G401.6 (cell line): ENCODE data around the gene KRTAP5-6.

ENCODE experiments used
- FAIRE-seq: peaks from 2 replicates; lab custom pipeline; 2012; peaks lifted over from hg19 to GRCh38; lab: Jason Lieb, UNC

Gene KRTAP5-6

DNA sequence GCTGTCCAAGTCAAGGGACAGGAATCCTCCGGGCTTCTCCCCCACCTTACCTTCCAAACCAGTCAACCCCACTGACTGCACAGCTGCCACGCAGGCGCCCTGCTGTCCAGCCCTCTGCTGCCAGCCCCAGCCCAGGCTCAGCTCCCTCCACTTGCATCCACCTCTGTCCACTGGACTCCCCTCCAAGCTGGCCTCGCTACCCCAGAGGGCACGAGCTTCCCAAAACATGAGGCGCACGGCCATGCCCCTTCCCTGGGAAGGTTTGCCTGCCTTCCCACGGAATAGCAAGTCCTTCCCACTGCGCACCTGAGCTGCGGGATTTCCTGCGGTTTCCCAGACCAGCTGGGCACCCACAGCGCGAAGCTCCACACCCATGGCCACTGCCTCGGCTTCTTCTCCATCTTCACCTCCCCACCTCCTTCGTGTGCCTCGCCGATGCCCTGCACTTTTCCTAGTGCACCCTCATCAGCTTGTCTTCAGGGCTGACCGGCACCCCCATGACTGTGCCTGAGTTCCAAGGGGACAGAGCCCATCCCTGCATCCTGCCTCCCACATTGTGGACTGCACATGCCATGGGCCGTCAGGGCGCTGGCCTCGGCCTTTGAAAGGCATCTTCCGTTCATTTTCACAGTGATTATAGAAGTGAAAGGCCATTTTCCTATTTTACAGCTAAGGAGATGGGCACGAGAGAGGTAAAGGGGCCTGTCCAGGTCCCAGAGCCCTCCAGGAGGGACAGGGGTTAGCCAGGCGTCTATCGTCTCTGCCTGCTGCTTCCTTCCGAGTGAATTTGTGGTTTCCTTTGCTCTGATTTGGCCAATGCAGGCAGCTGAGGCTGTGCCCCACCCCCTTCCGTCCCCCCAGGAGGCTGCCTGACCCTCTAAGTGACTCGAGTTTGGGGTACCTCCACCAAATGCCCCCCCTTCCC, 37.0 kb downstream of the KRTAP5-6 start:
- FAIRE-seq = no peak

DNA sequence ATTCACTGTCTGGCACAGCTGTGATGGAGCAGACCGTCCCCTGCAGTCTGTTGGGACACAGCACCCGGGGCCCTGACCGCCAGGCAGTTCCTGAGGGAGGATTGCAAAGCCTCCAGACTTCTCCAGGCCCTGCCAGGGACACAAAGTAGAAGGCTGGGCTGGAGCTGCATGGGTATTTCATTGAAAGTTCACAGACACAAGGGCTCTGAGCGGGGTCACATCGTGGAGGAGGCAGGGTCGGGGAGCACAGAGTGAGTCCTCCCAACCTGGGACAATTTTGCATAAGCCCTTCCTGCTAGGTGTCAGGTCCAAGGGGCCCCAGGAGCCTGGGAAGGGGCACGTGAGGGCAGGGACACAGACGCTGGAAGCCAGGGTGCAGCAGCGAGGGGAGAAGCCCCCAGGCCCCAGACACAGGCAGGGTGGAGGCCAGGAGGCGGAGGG, 37.7 kb downstream of the KRTAP5-6 start:
- FAIRE-seq = no peak

DNA sequence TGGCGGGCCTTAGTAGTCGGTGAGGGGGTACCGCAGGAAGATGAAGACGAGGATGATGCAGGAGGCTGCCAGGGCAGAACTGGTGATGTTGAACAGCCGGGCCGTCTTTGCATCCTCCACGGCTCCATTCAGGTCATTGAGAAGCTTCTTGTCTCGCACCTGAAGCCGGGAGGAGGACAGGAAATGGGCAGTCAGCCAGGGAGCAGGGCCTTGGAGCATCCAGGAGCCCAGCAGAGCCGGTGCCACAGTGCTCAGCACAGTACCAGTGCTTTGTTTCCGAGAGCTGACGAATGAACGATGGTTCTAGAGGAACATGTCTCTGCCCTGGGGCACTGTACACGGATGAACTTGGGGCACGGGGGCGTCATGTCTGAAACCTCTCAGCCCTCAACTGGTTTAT, 38.3 kb downstream of the KRTAP5-6 start:
- no peak for FAIRE-seq

DNA sequence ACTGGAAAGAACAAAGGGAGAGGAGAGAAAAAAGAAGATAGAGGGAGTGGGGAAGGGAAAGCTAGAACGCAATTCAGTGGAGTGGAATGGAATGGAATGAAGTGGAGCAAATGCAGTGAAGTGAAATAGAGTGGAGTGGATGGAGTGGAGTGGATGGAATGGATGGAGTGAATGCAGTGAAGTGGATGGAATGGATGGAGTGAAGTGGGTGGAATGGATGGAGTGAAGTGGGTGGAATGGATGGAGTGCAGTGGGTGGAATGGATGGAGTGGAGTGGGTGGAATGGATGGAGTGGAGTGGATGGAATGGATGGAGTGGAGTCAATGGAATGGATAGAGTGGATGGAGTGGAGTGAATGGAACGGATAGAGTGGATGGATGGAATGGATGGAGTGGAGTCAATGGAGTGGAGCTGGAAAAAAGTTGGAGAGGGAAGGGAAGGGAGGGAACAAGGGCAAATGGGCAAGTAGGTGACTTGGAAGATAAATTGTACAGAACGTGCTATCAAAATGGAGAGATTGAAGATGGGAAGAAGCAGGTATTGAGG, 39.5 kb downstream of the KRTAP5-6 start:
- no peak for FAIRE-seq

DNA sequence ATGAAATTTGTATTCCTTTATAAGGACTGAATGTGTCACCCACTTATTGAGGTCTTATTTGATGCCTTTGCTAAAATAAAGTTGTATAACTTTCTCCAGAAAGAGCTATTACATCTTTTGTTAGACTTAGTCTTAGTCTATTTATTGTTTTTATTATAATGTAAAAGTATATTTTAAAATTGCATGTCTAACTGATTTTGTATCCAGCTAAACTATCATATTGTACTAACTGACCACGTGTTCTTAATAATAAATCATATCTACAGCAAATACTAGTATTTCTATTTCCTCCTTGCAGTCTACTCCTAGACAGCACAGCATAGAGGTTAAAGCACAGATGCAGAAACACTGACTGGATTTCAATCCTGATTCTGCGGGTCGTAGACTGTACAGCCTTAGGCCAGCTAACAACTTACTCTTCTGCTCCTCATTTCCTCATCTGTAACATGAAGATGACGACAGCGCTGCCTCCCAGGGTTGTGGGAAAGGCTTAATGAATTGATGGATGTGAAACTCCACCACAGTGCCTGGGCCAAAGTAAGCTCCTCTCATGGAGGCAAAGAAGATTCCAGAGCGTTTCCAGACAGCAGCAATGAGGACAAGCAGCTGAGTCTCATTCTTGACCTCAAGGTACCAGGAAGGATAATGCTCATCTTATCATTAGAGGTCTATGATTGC, 40.2 kb downstream of the KRTAP5-6 start:
- FAIRE-seq = no peak

DNA sequence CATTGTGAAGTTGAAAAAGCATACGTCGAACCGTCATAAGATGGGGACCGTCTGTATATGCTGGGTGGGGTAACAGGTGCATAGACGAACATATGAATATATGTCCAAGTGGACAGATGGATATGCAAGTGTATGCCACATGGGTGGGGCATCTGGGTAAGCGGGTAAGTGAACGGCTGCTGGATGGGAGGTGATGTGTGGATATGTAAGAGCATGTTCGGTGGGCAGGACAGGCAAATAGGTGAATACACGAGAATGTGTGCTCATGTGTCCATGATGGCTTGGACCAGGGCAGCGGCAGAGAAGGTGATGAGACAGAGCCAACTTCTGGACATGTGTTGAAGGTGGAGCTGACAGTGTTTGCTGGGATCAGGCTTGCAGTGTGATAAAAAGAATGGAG, 41.4 kb downstream of the KRTAP5-6 start:
- FAIRE-seq = no peak

DNA sequence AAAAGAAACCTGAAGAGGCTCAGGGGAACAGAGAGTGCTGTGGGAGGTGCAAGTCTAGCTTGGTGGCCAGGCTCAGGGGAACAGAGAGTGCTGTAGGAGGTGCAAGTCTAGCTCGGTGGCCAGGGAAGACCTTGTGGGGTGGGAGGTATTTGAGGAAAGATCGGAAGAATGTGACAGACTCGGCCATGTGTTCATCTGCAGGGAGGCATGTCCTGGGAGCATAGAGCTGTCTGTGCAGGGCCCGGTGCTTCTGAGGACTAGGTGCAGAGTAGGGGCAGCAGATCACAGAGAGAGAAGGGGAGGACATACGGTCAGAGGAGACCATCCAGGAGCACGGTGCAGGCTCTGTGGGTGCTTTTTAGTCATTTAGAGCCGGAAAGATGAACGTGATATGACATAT, 42.6 kb downstream of the KRTAP5-6 start:
- no peak for FAIRE-seq

DNA sequence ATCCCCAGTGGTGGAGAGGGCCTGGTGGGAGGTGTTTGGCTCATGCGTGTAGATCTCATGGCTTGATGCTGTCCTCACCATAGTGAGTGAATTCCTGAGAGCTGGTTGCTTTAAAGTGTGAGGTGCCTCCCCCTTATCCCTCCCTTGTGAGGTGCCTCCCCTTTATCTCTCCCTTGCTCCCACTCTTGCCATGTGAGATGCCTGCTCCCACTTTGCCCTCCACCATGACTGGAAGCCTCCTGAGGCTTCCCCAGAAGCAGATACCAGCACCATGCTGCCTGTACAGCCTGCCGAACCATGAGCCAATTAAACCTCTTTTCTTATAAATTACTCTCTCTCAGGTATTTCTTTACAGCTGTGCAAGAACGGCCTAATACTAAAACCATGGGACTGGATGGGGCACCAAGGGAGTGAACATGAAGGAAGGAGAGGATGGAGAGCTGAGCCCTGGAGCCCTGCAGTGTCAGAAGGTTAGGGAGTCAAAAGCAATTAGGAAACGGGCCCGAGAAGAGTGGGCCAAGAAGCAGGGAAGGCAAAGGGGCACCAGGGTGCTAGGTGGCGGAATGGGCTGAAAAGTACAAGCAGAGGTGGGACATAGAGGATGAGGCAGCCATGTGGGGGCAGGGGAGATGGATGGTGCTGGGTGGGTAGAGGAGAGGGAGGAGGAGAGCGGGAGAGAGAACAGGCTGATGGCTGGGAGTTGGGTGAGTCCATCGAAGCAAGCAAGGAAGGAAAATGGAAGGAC, 44.0 kb downstream of the KRTAP5-6 start:
- FAIRE-seq = no peak

DNA sequence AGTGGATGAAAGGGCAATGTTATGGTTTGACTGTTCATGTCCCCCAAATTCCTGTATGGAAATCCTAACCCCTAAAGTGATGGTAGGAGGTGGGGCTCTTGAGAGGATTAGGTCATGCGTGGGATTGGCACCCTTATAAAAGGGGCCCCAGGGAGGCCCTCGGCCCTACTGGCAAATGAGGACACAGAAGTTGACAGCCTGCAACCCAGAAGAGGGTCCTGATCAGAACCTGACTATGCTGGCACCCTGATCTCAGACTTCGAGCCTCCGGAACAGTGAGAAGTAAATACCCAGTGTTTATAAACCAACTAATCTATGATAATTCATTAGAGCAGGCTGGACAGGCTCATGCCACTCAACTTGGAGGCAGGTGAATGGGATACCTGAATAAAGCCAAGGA, 44.7 kb downstream of the KRTAP5-6 start:
- no peak for FAIRE-seq

DNA sequence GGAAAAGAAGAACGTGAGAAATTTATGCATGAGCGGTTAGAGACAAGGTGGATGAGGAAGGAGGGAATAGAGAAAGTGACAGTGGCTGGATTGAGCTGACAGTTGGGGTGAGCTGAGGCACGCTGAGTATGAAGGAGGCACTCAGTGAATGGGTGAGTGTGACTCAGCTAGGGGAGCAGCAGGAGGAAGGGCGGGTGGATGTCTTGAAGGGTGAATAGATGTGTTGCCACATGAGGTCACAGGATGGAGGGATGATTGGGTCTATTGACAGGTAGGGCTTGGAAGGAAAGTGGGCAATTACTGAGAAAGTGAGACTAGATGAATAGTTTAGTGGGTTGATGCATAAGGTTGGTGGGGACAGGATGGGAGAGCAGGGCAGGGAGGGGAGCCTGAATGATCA, 45.4 kb downstream of the KRTAP5-6 start:
- FAIRE-seq = no peak

DNA sequence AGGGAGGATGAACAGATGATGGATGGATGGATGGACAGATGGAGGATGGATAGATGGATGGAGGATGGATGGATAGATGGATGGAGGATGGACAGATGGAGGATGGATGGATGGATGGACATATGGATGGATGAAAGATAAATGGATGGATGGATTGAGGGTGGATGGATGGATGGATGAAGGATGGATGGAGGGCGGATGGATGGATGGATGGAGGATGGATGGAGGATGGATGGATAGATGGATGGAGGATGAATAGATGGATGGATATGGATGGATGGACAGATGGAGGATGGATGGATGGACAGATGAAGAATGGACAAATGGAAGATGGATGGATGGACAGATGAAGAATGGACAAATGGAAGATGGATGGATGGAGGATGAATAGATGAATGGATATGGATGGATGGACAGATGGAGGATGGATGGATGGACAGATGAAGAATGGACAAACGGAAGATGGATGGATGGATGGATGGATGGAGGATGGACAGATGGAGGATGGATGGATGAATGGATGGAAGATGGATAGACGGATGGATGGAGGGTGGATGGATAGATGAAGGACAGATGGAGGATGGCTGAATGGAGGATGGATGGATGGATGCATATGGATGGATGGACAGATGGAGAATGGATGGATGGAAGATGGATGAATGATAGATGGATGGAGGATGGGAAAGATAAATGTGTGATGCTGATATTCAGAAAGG, 46.0 kb downstream of the KRTAP5-6 start:
- FAIRE-seq = no peak

DNA sequence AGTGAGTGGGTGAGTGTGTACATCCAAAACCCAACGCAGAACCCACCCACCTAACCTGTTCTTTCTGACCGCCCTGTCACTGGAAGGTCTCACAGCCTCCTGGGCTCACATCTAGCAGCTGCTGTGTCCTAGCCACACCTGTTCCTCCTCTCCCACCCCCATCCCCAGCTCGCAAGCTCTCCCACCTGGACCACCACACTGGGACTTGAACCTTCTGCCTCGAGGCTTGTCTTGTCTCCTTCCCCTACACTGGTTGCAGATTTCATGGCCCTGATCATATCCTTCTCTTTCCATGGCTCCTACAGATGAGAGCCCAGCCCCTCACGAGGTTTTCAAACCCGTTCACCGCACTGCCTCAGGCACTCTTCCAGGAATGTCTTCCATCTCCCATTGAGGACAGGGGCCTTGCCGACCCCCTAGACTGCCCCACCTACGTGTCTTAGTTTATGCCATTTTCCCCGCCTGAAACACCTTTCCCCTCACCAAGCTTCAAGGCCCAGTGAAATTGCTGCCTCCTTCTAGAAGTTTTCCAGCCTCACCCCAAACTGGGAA, 46.7 kb downstream of the KRTAP5-6 start:
- FAIRE-seq = no peak

DNA sequence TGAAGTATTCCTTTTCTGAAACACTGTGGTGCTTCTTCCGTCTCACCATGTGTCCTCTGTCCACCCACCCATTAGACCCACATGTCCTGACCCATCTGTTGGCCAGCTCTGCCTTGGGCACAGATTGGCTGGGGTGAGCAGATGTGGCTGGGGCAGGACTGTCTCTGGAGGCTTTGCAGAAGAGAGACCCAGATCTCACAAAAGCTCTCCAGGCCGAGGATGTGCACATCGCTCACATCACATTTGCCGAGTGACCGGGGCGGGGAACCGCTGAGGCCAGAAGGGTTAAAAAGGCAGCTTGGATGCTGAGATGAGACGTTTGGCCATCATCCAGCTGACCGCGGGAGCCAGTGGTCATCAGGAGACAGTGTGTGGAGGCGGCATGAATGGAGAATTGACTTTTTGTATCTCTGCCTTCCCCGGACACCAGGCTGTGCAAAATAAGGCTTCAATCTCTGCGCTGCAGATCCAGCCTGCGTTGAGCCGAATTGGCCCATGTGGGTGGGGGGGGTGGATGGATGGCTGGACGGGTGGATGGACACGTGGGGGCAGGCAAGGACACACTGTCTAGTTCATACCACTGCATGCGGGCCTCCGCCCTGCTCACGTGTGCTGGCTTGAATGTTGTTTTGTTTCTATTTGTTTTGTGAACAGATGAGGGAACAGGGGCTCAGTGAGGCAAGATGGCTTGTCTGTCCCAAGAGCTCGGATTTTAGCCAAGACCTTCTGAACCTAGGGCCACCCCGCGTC, 47.3 kb downstream of the KRTAP5-6 start:
- FAIRE-seq = no peak

DNA sequence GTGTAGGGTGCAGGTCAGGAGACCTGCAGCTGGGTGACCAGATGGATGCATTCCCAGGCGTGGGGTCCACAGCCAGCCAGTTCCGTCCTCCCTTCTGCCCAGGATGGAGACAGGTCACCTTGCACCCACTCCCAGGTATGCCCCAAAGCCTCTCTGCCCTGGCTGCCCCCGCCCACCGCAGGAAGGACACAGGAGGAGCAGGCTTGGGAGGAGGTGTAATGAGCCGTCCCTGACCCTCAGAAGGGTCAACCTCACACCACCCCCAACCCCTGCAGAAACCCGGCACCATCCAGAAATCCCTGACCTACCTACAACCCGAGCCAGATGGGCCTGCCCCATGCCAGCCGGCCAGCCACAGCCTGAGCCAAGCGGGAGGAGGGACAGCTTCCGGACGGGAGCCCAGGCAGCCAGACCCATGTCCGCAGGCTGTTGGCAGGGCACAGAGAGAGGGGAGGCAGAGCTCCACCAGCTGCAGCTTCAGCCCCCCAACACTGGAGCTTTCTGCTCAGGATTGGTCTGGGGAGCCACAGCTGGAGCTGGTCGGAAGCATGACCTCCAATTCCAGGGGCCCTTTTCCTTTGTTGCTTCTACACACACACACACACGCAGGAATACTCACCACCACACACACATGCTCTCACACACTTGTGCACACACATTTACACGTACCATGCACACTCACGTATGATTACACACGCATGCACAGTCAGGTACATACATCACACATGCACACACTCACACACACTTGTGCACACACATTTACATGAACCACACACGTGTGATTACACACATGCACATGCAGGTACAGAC, 48.1 kb downstream of the KRTAP5-6 start:
- no peak for FAIRE-seq

DNA sequence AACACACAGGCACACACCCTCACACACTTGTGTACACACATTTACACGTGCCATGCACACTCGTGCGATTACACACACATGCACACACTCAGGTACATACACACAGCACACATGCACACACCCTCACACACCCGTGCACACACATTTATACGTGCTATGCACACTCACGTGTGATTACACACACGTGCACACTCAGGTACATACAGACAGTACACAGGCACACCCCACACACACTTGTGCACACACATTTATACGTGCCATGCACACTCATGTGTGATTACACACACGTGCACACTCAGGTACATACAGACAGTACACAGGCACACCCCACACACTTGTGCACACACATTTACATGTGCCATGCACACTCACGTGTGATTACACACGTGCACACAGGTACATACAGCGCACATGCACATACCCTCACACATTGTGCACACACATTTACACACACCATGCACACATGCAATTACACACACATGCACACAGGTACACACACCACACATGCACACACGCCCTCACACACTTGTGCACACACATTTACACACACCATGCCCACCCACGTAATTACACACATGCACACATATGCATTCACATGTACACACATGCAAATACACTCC, 48.8 kb downstream of the KRTAP5-6 start:
- FAIRE-seq = no peak

DNA sequence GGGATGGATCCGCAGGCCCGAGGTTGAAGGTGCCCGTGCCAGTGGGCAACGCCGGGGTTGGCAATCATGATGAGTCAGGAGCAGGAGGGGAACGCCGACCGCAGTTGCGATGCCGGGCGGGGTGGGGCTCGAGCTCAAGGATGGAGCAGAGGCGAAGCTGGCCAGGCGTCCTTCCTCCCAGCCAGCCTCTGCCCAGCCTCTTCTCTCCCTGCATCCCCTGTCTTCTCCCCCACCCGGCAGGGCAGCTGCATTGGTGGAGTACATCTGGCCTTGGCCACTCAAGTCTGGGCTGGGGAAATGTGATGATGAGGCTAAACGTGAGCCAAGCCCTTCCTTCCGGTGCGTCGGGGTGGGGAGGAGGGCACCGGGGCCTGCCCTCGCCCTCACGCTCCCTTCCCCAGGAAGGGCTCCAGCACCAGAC, 49.5 kb downstream of the KRTAP5-6 start:
- no peak for FAIRE-seq

DNA sequence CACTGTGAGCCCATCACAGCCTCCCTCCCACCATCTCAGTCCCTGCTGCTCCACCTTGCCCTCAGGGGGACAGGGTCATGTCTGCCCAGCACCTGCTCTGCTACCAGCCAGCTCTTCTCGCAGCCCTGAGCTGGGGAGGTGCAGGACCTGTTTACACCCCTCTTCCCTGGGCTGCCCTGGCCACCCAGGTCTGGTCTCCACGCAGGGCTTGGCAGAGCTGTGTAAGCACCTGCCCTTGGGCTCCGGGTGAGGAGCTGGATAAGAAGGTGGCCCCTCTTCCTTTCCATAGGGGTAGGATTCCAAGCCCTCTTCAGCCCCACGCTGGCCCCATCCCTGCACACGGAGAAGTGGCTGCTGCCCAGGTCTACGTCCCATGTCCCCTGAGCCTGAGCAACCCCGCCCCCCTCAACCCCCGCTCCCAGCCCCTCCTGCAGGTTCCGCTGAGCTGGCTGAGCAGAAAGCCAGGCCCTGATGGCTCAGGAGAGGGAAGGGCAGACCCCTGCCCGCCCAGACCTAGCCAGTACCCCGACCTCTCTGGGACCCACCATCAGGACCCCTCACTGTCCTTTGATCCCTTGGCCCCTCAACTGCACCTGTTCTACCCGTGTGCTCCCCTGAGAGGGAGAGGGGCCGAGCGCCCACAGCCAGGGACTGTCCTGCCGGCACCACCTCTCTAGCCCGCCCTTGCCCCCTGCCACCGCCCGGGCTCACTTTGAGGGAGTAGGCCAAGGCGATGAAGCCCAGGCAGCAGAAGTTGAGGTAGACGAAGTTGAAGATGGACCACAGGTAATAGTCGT, 50.2 kb downstream of the KRTAP5-6 start:
- FAIRE-seq = no peak
